H1 (cell line): ENCODE results near the gene OR5AC2. TPM values are rescaled to one million over a fixed set of nuclear protein-coding genes. Genes with fewer than 3 reads are reported as not detected.

ENCODE experiments used
- CHD2 ChIP-seq: IDR thresholded peaks from 2 replicates; pipeline ENCODE4 v1.6.1; 2012; ENCODE audit warnings: low read length, improper control_type of control experiment
- NRF1 ChIP-seq: IDR thresholded peaks from 2 replicates; pipeline ENCODE4 v1.6.1; 2011; ENCODE audit warnings: mild to moderate bottlenecking, low read depth, low read length, improper control_type of control experiment
- POU5F1 ChIP-seq: IDR thresholded peaks from 2 replicates; pipeline ENCODE4 v1.6.1; 2011; ENCODE audit warnings: low read depth, mild to moderate bottlenecking, low read length, moderate library complexity
- ZNF274 ChIP-seq: IDR thresholded peaks from 2 replicates; pipeline ENCODE4 v1.7.0; 2012; ENCODE audit warnings: low read length, borderline replicate concordance; ENCODE audit errors: extremely low read depth
- polyA plus RNA-seq, 7 experiments: library from polyadenylated mRNA; depleted of rRNA in 3 of 7; stranded (reverse) in 5 of 7; unstranded in 2 of 7; fragments of >200 nt in 5 of 7; fragments of 200-250 nt in 2 of 7; gene quantifications; 1 replicate in 5 of 7; 2 replicates in 1 of 7; 4 replicates in 1 of 7; pipeline versions ENCODE4 v1.2.1 to v1.2.3, GENCODE V29; 2011 to 2013; ENCODE audit warnings: missing spikeins in 2 of 7, mixed read lengths in 2 of 7
- total RNA-seq: library from RNA; stranded (reverse); fragmentation: NEBNext Ultra II Directional; extraction: Animal tissue kit (Norgen Biotek cat#: 25700); gene quantifications from 2 replicates; pipeline ENCODE4 v1.2.1, GENCODE V29; 2021
- TF ChIP-seq, protein P1 (sequence below), 3 experiments: IDR thresholded peaks; 1 replicate in 2 of 3; 2 replicates in 1 of 3; pipeline versions ENCODE4 v1.5.1 to v1.6.1; 2011; ENCODE audit warnings: low read length in 3 of 3, mild to moderate bottlenecking in 3 of 3, inconsistent platforms in 2 of 3, low read depth in 1 of 3, moderate library complexity in 1 of 3; ENCODE audit not compliant: insufficient read depth in 1 of 3; ENCODE audit errors: control extremely low read depth in 1 of 3

Gene OR5AC2
- total and polyA plus RNA-seq, 2 of the 8 experiments (the other 6 are each of a cell fraction or from before 2014, with no cell fraction given) = not detected

DNA sequence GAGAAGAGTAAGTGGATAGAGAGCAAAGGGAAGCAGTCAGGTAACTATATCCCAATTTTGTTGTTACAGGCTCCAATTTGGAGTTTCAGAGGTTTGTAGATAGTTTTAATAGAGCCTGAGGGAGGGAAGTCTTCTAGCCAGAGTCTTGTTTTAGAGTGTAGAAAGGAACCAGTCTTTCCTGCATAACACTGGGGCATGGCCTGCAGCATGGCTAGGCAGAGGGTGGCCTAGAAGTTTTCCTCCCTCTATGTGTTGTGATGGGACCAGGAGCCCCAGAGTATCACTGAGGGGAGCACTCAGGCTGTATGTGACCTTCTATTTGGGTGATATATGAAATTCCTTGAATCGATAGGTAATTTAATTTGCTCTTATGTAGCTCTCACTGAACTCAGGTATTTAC lies 29.3 kb upstream of the OR5AC2 start (continued):
- TF ChIP-seq, protein P1, sequence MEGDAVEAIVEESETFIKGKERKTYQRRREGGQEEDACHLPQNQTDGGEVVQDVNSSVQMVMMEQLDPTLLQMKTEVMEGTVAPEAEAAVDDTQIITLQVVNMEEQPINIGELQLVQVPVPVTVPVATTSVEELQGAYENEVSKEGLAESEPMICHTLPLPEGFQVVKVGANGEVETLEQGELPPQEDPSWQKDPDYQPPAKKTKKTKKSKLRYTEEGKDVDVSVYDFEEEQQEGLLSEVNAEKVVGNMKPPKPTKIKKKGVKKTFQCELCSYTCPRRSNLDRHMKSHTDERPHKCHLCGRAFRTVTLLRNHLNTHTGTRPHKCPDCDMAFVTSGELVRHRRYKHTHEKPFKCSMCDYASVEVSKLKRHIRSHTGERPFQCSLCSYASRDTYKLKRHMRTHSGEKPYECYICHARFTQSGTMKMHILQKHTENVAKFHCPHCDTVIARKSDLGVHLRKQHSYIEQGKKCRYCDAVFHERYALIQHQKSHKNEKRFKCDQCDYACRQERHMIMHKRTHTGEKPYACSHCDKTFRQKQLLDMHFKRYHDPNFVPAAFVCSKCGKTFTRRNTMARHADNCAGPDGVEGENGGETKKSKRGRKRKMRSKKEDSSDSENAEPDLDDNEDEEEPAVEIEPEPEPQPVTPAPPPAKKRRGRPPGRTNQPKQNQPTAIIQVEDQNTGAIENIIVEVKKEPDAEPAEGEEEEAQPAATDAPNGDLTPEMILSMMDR (IDR thresholded peaks at IDR 0.05; ENCODE audit: control extremely low read depth in 1 of 3, insufficient read depth in 1 of 3, low read depth in 1 of 3, low read length in 3 of 3) = no peak
- no peak for TF ChIP-seq CHD2
- TF ChIP-seq NRF1 = no peak
- no peak for TF ChIP-seq ZNF274
- no peak for TF ChIP-seq POU5F1
